Nephron (organoid): ENCODE data around the gene SLC15A3.

Experiments
- H3K27ac Mint-ChIP-seq, 3 experiments: 2 replicates each; pipeline ENCODE4 v1.8.0; 2020; ENCODE audit warnings: mixed read lengths in 3 of 3, mild to moderate bottlenecking in 2 of 3, moderate library complexity in 1 of 3
- H3K27me3 Mint-ChIP-seq: 2 replicates; pipeline ENCODE4 v1.8.0; 2021; ENCODE audit warnings: low read depth, mild to moderate bottlenecking, moderate library complexity, mixed read lengths
- H3K36me3 Mint-ChIP-seq: 2 replicates; pipeline ENCODE4 v1.8.0; 2020; ENCODE audit warnings: low read depth, mixed read lengths
- H3K4me1 Mint-ChIP-seq: 2 replicates; pipeline ENCODE4 v1.8.0; 2020; ENCODE audit warnings: mixed read lengths
- H3K4me3 Mint-ChIP-seq, 3 experiments: 2 replicates each; pipeline ENCODE4 v1.8.0; 2020; ENCODE audit warnings: mild to moderate bottlenecking in 3 of 3, mixed read lengths in 3 of 3, moderate library complexity in 2 of 3
- H3K9me3 Mint-ChIP-seq: 2 replicates; pipeline ENCODE4 v1.8.0; 2020; ENCODE audit warnings: mixed read lengths
- CTCF ChIP-seq, 3 experiments: fragments of 200-600 bp; sonication (generic); IDR thresholded peaks; one replicate each; pipeline ENCODE4 v1.5.0; 2021; ENCODE audit warnings: antibody characterized with exemption in 3 of 3; ENCODE audit not compliant: unreplicated experiment in 3 of 3

SLC15A3 gene

DNA sequence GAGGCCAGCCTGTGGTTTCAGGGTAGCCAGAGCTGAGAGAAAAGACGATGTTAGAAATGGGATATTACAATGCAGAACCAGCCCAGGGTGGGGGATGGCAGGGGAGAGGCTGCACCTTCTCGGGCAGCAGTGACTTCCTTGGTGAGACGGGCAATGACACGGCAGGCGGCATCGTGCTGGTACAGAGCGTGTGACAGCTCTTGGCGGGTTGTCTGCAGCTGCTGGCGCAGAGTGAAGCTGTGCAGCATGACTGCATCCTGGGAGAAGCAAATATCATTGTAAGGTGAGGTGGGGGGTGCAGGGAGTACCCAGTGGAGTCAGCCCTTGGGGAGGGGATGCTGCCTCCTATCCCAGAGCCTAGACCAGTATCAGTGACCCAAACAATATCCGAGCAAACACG, 49.4 kb downstream of the SLC15A3 start:
- TF ChIP-seq CTCF (IDR thresholded peaks at IDR 0.05; ENCODE audit: unreplicated experiment in 3 of 3), result no peak
- Mint-ChIP-seq H3K4me1 (peaks cover 32% of the 10 kb centered on the region), H3K27me3 (no peaks in the 10 kb centered on the region), H3K27ac (no peak overlapping the region), H3K36me3 (peaks cover 50% of the 10 kb centered on the region), H3K9me3 (no peaks in the 10 kb centered on the region), H3K4me3 (peak overlapping the region in 2 of 3 experiments; percentile 61 to 72)

- H3K27ac Mint-ChIP-seq, result no peak overlapping the region
- H3K9me3 Mint-ChIP-seq, result no peaks in the 10 kb centered on the region
- no peak for TF ChIP-seq CTCF (IDR thresholded peaks at IDR 0.05; ENCODE audit: unreplicated experiment in 3 of 3)
- peaks cover 65% of the 10 kb centered on the region for H3K36me3 Mint-ChIP-seq
- H3K4me3 Mint-ChIP-seq, result no peak overlapping the region
- no peaks in the 10 kb centered on the region for H3K27me3 Mint-ChIP-seq
- peaks cover 20% of the 10 kb centered on the region for H3K4me1 Mint-ChIP-seq
These were observed 51.1 kb downstream of the SLC15A3 start for GRCh38 chr11:60900673-60901404.

DNA sequence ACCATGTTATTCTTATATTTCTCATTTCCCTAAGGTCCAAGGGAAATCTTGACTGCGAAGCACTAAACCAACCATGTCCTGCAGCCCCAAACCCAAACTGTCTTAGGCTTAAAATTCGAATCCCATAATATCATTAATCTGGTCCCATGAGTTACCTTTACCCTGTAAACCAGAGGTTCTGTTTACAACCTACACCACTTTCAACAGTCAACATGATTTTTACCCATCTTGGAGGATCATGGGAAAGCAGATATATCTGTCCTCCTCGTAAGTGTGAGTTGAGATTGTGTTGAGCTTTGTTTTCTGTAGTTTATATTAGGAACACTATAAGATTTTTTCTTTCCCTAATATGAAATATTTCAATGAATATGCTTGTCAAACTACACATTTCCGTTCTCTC, 52.0 kb downstream of the SLC15A3 start:
- TF ChIP-seq CTCF (IDR thresholded peaks at IDR 0.05; ENCODE audit: unreplicated experiment in 3 of 3), result no peak
- H3K27me3 Mint-ChIP-seq, result no peaks in the 10 kb centered on the region
- H3K36me3 Mint-ChIP-seq, result peaks cover 74% of the 10 kb centered on the region
- no peaks in the 10 kb centered on the region for H3K9me3 Mint-ChIP-seq
- H3K4me3 Mint-ChIP-seq, result no peak overlapping the region
- H3K4me1 Mint-ChIP-seq, result peaks cover 11% of the 10 kb centered on the region
- H3K27ac Mint-ChIP-seq, result no peak overlapping the region

GRCh38 chr11:60899046-60899936, 52.7 kb downstream of the SLC15A3 start:
- H3K9me3 Mint-ChIP-seq, result no peaks in the 10 kb centered on the region
- peak overlapping the region in 1 of 3 experiments; percentile 36 for H3K4me3 Mint-ChIP-seq
- no peak overlapping the region for H3K27ac Mint-ChIP-seq
- peaks cover 79% of the 10 kb centered on the region for H3K36me3 Mint-ChIP-seq
- no peaks in the 10 kb centered on the region for H3K27me3 Mint-ChIP-seq
- peaks cover 7% of the 10 kb centered on the region for H3K4me1 Mint-ChIP-seq
- TF ChIP-seq CTCF (IDR thresholded peaks at IDR 0.05; ENCODE audit: unreplicated experiment in 3 of 3), result peak; percentile 90 to 94 (median 93)

GRCh38 chr11:60897496-60897895, 54.5 kb downstream of the SLC15A3 start:
- Mint-ChIP-seq H3K4me1 (no peaks in the 10 kb centered on the region), H3K27ac (no peak overlapping the region), H3K36me3 (peaks cover 80% of the 10 kb centered on the region), H3K9me3 (no peaks in the 10 kb centered on the region), H3K4me3 (no peak overlapping the region), H3K27me3 (no peaks in the 10 kb centered on the region)
- no peak for TF ChIP-seq CTCF (IDR thresholded peaks at IDR 0.05; ENCODE audit: unreplicated experiment in 3 of 3)
